Endothelial cell of umbilical vein (primary cell): ENCODE measurements around the gene PGP. TPM values are rescaled to one million over a fixed set of nuclear protein-coding genes. Genes with fewer than 3 reads are reported as not detected.

ENCODE experiments used
- BruUV-seq: library from RNA; stranded (reverse); fragments of 400-500 nt; replicated peaks from 2 replicates; lab custom pipeline; 2021; lab: Mats Ljungman, UMichigan
- CTCF ChIA-PET: fragments of 300-600, 350-600 bp; sonication (Branson Sonifier 250); formaldehyde crosslinking; loops from one replicate; lab custom pipeline; 2021; ENCODE audit warnings: antibody characterized with exemption, inconsistent platforms; lab: Charles Lee
- POLR2A ChIA-PET: fragments of 300-600, 350-600 bp; sonication (Branson Sonifier 250); formaldehyde crosslinking; loops from one replicate; lab custom pipeline; 2021; ENCODE audit warnings: antibody characterized with exemption, inconsistent platforms; lab: Charles Lee
- DNase-seq: peaks from one replicate; pipeline ENCODE4 v3.0.0-alpha.2; 2011; ENCODE audit warnings: low read depth, low spot score
- FAIRE-seq: peaks from 2 replicates; lab custom pipeline; 2011; peaks lifted over from hg19 to GRCh38; lab: Jason Lieb, UNC
- H2AFZ ChIP-seq: 2 replicates; pipeline ENCODE4 v1.6.0; 2012; ENCODE audit warnings: low read depth, low read length, control low read depth, inconsistent platforms
- H3K27ac ChIP-seq: 2 replicates; pipeline ENCODE4 v1.5.1; 2011; ENCODE audit warnings: low read depth, mild to moderate bottlenecking, control low read depth, low read length, moderate library complexity; ENCODE audit not compliant: insufficient read depth
- H3K27me3 ChIP-seq, 2 experiments: 2 replicates each; pipeline versions ENCODE4 v1.6.0 to v1.6.1; 2011; ENCODE audit warnings: low read length in 2 of 2, mixed read lengths in 1 of 2; ENCODE audit not compliant: control insufficient read depth in 2 of 2, insufficient read depth in 2 of 2
- H3K36me3 ChIP-seq, 2 experiments: 2 replicates in 1 of 2; 3 replicates in 1 of 2; pipeline ENCODE4 v1.5.1; 2011; ENCODE audit warnings: low read length in 2 of 2, mild to moderate bottlenecking in 1 of 2, moderate library complexity in 1 of 2; ENCODE audit not compliant: control insufficient read depth in 2 of 2, insufficient read depth in 2 of 2; ENCODE audit errors: extremely low read depth in 1 of 2
- H3K4me1 ChIP-seq: 3 replicates; pipeline ENCODE4 v1.5.1; 2011; ENCODE audit warnings: mild to moderate bottlenecking, low read length; ENCODE audit not compliant: control insufficient read depth, insufficient read depth; ENCODE audit errors: extremely low read depth
- H3K4me2 ChIP-seq: 2 replicates; pipeline ENCODE4 v1.6.1; 2011; ENCODE audit warnings: low read length, control low read depth, mixed read lengths; ENCODE audit not compliant: insufficient read depth
- H3K4me3 ChIP-seq, 3 experiments: fragments of 200-600 bp in 1 of 3; sonication (generic), shearing (Covaris generic) in 1 of 3; replicated peaks in 1 of 3; 2 replicates each; pipeline ENCODE4 v1.5.1; 2011 to 2016; ENCODE audit warnings: control low read depth in 3 of 3, low read length in 3 of 3, mild to moderate bottlenecking in 2 of 3, inconsistent platforms in 1 of 3, low read depth in 1 of 3, moderate library complexity in 1 of 3; ENCODE audit not compliant: insufficient read depth in 1 of 3
- H3K79me2 ChIP-seq: 2 replicates; pipeline ENCODE4 v1.6.0; 2012; ENCODE audit warnings: low read length, inconsistent platforms; ENCODE audit not compliant: control insufficient read depth, insufficient read depth
- H3K9ac ChIP-seq: replicated peaks from 2 replicates; pipeline ENCODE3; 2011; ENCODE audit warnings: low read length, control low read depth; ENCODE audit not compliant: insufficient read depth; ENCODE audit errors: extremely low read depth
- H3K9me1 ChIP-seq: replicated peaks from 3 replicates; pipeline ENCODE4 v1.6.0; 2011; ENCODE audit warnings: mild to moderate bottlenecking, low read length; ENCODE audit not compliant: control insufficient read depth, insufficient read depth; ENCODE audit errors: extremely low read depth
- H3K9me3 ChIP-seq: replicated peaks from 2 replicates; pipeline ENCODE4 v1.5.1; 2012; ENCODE audit warnings: low read length, inconsistent platforms; ENCODE audit not compliant: control insufficient read depth, insufficient read depth
- H4K20me1 ChIP-seq: replicated peaks from 2 replicates; pipeline ENCODE3; 2011; ENCODE audit warnings: mild to moderate bottlenecking, low read length; ENCODE audit not compliant: control insufficient read depth, insufficient read depth; ENCODE audit errors: extremely low read depth
- CTCF ChIP-seq, 2 donors: IDR thresholded peaks; 1 replicate in 1 of 2; 2 replicates in 1 of 2; pipeline ENCODE4 v1.5.1; 2011; ENCODE audit warnings: low read length in 2 of 2, mild to moderate bottlenecking in 2 of 2, moderate library complexity in 2 of 2, control low read depth in 1 of 2, inconsistent platforms in 1 of 2, low read depth in 1 of 2; ENCODE audit not compliant: insufficient read depth in 1 of 2; ENCODE audit errors: extremely low read depth in 1 of 2
- EZH2 ChIP-seq: IDR thresholded peaks from 2 replicates; pipeline ENCODE4 v1.6.1; 2012; ENCODE audit warnings: borderline replicate concordance, low read depth, mild to moderate bottlenecking, moderate library complexity, low read length, inconsistent platforms; ENCODE audit not compliant: severe bottlenecking
- FOS ChIP-seq: IDR thresholded peaks from 2 replicates; pipeline ENCODE4 v1.6.1; 2011; ENCODE audit warnings: mild to moderate bottlenecking, low read length, moderate library complexity, borderline replicate concordance; ENCODE audit not compliant: insufficient read depth
- GATA2 ChIP-seq: IDR thresholded peaks from 2 replicates; pipeline ENCODE4 v1.7.0; 2011; ENCODE audit warnings: low read depth, mild to moderate bottlenecking, moderate library complexity, mixed read lengths, low read length; ENCODE audit not compliant: insufficient read length, insufficient read depth
- JUN ChIP-seq: IDR thresholded peaks from 2 replicates; pipeline ENCODE4 v1.6.1; 2011; ENCODE audit warnings: borderline replicate concordance, low read depth; ENCODE audit not compliant: insufficient read length, insufficient read depth
- MAX ChIP-seq: IDR thresholded peaks from 2 replicates; pipeline ENCODE4 v1.6.1; 2011; ENCODE audit not compliant: insufficient read depth, insufficient read length
- MYC ChIP-seq: IDR thresholded peaks from one replicate; pipeline ENCODE4 v1.6.1; 2011; ENCODE audit warnings: mild to moderate bottlenecking, low read depth, low read length
- POLR2A ChIP-seq: IDR thresholded peaks from 2 replicates; pipeline ENCODE4 v1.6.1; 2012; ENCODE audit warnings: low read depth, mild to moderate bottlenecking, control low read depth, low read length
- POLR2AphosphoS5 ChIP-seq: IDR thresholded peaks from 2 replicates; pipeline ENCODE4 v1.6.1; 2012; ENCODE audit warnings: low read depth, mild to moderate bottlenecking, control low read depth, low read length, moderate library complexity; ENCODE audit not compliant: insufficient read depth
- dilution Hi-C: fragments of 300-500 bp; cut with MboI; formaldehyde crosslinking; loops from one replicate; pipeline ENCODE4 v1.15.0; 2019; ENCODE audit warnings: low sequenced_read_pairs; ENCODE audit not compliant: extremely low pct_ligation_motif_present
- intact Hi-C: fragments of 100-400 bp; cut with micrococcal nuclease; formaldehyde crosslinking; loops from one replicate; pipeline ENCODE4 v1.10.0; 2022
- polyA plus RNA-seq, 4 experiments: library from polyadenylated mRNA; depleted of rRNA in 3 of 4; stranded (reverse) in 3 of 4; unstranded in 1 of 4; fragments of >200 nt; gene quantifications; 2 replicates each; pipeline versions ENCODE4 v1.2.1 to v1.2.3, GENCODE V29; 2011 to 2012; ENCODE audit warnings: missing spikeins in 1 of 4
- total RNA-seq: library from RNA; stranded (reverse); gene quantifications from 2 replicates; pipeline ENCODE4 v1.2.3, GENCODE V29; 2021

Gene PGP
- total and polyA plus RNA-seq, 2 donors (not counting 3 experiments of a cell fraction or from before 2014, with no cell fraction given), result 28.5 to 29.6 TPM

- Histone ChIP-seq H3K36me3 (peaks cover 28% of the 10 kb centered on the region in 2 experiments), H2AFZ (no peak overlapping the region), H3K79me2 (peaks cover 23% of the 10 kb centered on the region), H3K9me1 (no peaks in the 10 kb centered on the region), H3K4me3 (no peak overlapping the region), H4K20me1 (no peaks in the 10 kb centered on the region), H3K9ac (no peak overlapping the region), H3K4me2 (no peak overlapping the region), H3K9me3 (no peaks in the 10 kb centered on the region), H3K27me3 (no peaks in the 10 kb centered on the region), H3K27ac (no peak overlapping the region), H3K4me1 (peaks cover 13% of the 10 kb centered on the region)
- ChIA-PET POLR2A (no interaction called here), CTCF (no interaction called here)
- dilution Hi-C loops (no loop called here), intact Hi-C loops (loop anchor here (5.0 kb wide), 1 partner anchor 56 kb away; the partner anchor contains the start of gene CASKIN1)
- no peak for TF ChIP-seq EZH2
- TF ChIP-seq MAX, result no peak
- FAIRE-seq, result no peak
- BruUV-seq, result TSS peak; percentile 51
- DNase-seq, result no peak
Measured at GRCh38 chr16:2253293-2253692, 38.7 kb upstream of the PGP start.

- no peaks in the 10 kb centered on the region for H3K9me1 ChIP-seq
- peaks cover 13% of the 10 kb centered on the region for H3K4me1 ChIP-seq
- dilution Hi-C loops (no loop called here), intact Hi-C loops (loop anchor here (5.0 kb wide), 1 partner anchor 55 kb away; the partner anchor contains the start of gene CASKIN1)
- H3K36me3 ChIP-seq, result peaks cover 23 to 27% of the 10 kb centered on the region in 2 experiments
- H3K79me2 ChIP-seq, result peaks cover 19% of the 10 kb centered on the region
- FAIRE-seq (no peak), DNase-seq (no peak)
- CTCF ChIA-PET, result interaction anchor here (1.2 to 2.8 kb wide), 5 partner anchors 14 to 249 kb away, joined by 3 to 17 read pairs (median 11); partner anchors contain the start of gene DNASE1L2
- H3K4me2 ChIP-seq, result no peak overlapping the region
- no peak overlapping the region for H3K9ac ChIP-seq
- no peak overlapping the region for H3K27ac ChIP-seq
- no TSS peak for BruUV-seq
- no peak overlapping the region for H2AFZ ChIP-seq
- H3K4me3 ChIP-seq, result no peak overlapping the region
- POLR2A ChIA-PET, result interaction anchor here (1.9 kb wide), 1 partner anchor 98 kb away, joined by 12 read pairs; the partner anchor contains the start of gene TRAF7
- TF ChIP-seq POLR2AphosphoS5, result no peak
- TF ChIP-seq POLR2A, result no peak
- TF ChIP-seq FOS, result no peak
- no peak for TF ChIP-seq EZH2
- no peak for TF ChIP-seq MAX
- no peak for TF ChIP-seq MYC
- TF ChIP-seq JUN, result no peak
- TF ChIP-seq GATA2, result no peak
- TF ChIP-seq CTCF (IDR thresholded peaks at IDR 0.05; ENCODE audit: extremely low read depth in 1 of 2, insufficient read depth in 1 of 2, low read depth in 1 of 2, low read length in 2 of 2), result no peak
- no peaks in the 10 kb centered on the region for H3K9me3 ChIP-seq
- H4K20me1 ChIP-seq, result no peaks in the 10 kb centered on the region
- no peaks in the 10 kb centered on the region for H3K27me3 ChIP-seq
Measured at GRCh38 chr16:2252806-2253148, 38.1 kb upstream of the PGP start.
